Progenitor cell of endocrine pancreas (in vitro differentiated cells): Measurements from ENCODE around the gene TCF7. TPM values are rescaled to one million over a fixed set of nuclear protein-coding genes. Genes with fewer than 3 reads are reported as not detected.

ENCODE experiments used
- DNase-seq: peaks from one replicate; pipeline ENCODE4 v3.0.0; 2021; ENCODE audit warnings: low spot score; ENCODE audit not compliant: unreplicated experiment
- H3K27ac Mint-ChIP-seq: 2 replicates; pipeline ENCODE4 v1.8.0; 2021; ENCODE audit warnings: mild to moderate bottlenecking, moderate library complexity, mixed read lengths
- H3K27me3 Mint-ChIP-seq: 2 replicates; pipeline ENCODE4 v1.8.0; 2021; ENCODE audit warnings: mixed read lengths
- H3K36me3 Mint-ChIP-seq: 2 replicates; pipeline ENCODE4 v1.8.0; 2022; ENCODE audit warnings: mixed read lengths; ENCODE audit not compliant: insufficient read depth
- H3K4me1 Mint-ChIP-seq: 2 replicates; pipeline ENCODE4 v1.8.0; 2021; ENCODE audit warnings: low read depth, mixed read lengths
- H3K4me3 Mint-ChIP-seq: 2 replicates; pipeline ENCODE4 v1.8.0; 2021; ENCODE audit warnings: low read depth, mild to moderate bottlenecking, moderate library complexity, mixed read lengths
- H3K9me3 Mint-ChIP-seq: 2 replicates; pipeline ENCODE4 v1.8.0; 2021; ENCODE audit warnings: low read depth, mixed read lengths
- CTCF ChIP-seq: fragments of 200-600 bp; sonication (generic); IDR thresholded peaks from one replicate; pipeline ENCODE4 v1.5.0; 2021; ENCODE audit warnings: antibody characterized with exemption, mild to moderate bottlenecking; ENCODE audit not compliant: unreplicated experiment
- total RNA-seq: library from RNA; stranded (reverse); gene quantifications from 2 replicates; pipeline ENCODE4 v1.2.1, GENCODE V29; 2021

TCF7 gene
- total RNA-seq, 1 donor from 2014 or later, result 14.4 TPM

DNA sequence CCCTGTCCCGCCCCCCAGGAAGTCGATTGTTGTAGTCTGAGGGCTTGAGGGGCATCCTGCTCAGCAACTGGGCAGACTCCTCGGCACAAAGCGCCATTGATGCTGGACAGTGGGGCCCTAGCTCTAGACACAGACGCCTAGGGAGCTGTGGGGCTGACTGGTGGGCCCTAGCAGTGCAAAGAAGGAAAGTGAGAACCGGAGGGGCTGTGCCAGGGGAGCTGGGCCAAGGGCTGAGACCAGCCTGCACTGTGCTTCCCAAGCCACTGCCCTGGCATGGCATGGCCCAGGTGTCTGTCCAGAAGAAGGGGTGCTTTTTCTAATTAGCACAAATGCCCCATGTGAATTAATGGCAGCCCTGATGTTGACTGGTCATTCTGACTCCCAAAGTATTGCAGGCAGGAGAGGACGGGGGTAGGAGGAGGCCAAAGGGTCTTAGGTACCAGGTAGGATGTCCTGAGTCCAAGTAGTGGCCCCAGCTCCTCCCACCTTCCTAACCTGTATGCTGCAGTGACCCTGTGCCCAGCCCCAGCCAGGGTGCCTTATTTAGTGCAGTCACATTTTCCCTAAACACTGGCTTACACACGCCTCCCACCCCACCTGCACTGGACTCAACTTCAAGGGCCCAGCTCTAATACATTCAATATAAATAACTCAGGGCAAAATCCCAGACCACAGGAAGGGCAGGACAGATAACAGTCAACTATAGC lies 15.9 kb downstream of the TCF7 start:
- no peaks in the 10 kb centered on the region for H3K9me3 Mint-ChIP-seq
- H3K4me1 Mint-ChIP-seq, result no peaks in the 10 kb centered on the region
- no peak for DNase-seq
- H3K27ac Mint-ChIP-seq, result peak overlapping the region; percentile 71
- H3K27me3 Mint-ChIP-seq, result no peaks in the 10 kb centered on the region
- H3K4me3 Mint-ChIP-seq, result no peak overlapping the region
- no peak for TF ChIP-seq CTCF
- peaks cover 2% of the 10 kb centered on the region for H3K36me3 Mint-ChIP-seq

GRCh38 chr5:134131165-134131564 lies 16.7 kb downstream of the TCF7 start:
- Mint-ChIP-seq H3K36me3 (peaks cover 8% of the 10 kb centered on the region), H3K27ac (no peak overlapping the region), H3K4me1 (no peaks in the 10 kb centered on the region), H3K27me3 (no peaks in the 10 kb centered on the region), H3K4me3 (no peak overlapping the region), H3K9me3 (no peaks in the 10 kb centered on the region)
- DNase-seq, result no peak
- no peak for TF ChIP-seq CTCF

GRCh38 chr5:134131578-134132350 lies 17.3 kb downstream of the TCF7 start:
- no peak for TF ChIP-seq CTCF
- no peak overlapping the region for H3K27ac Mint-ChIP-seq

DNA sequence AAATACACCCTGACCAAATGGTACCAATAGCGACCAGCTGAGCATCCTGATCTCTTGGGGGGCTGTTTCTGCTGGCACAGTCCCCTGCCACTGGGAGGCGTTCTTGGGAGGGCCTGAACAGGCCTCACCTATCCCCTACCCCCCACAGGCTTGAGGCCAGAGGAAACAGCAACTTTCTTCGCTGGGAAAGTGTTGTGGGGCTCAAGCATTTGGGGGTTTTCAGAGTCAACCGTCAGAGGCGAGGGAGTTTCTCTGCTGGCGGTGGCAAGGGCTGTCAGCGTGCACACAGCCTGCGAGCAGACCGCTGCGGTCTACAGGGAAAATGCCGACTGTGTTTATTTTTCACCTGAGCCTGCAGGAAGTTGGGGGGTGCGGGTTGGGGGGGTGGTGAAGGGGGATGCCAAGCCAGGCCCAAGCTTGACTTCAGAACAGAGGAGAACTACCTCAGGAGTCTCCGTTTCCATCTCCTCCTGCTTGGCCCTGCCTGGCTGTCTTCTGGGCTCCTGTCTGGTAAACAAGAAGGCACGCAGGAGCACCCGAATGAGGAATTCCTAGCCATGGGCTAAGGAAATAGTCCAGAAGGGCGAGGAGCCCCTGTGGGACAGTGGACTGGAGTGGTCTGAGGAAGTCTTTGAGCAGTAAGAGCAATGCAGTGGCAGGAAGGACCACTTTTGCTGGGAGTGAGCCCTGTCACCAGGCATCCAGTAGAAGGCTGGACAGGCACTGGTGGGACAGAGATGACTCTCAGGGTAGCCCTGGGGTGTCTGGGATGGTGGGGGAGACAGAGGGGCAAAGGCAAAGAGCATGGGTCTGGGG lies 18.1 kb downstream of the TCF7 start:
- H3K27me3 Mint-ChIP-seq, result no peaks in the 10 kb centered on the region
- no peak for DNase-seq
- H3K36me3 Mint-ChIP-seq, result peaks cover 8% of the 10 kb centered on the region
- no peak for TF ChIP-seq CTCF
- no peak overlapping the region for H3K4me3 Mint-ChIP-seq
- no peaks in the 10 kb centered on the region for H3K9me3 Mint-ChIP-seq
- no peak overlapping the region for H3K27ac Mint-ChIP-seq
- H3K4me1 Mint-ChIP-seq, result no peaks in the 10 kb centered on the region

More at GRCh38 chr5:134131578-134132350, 17.3 kb downstream of the TCF7 start:
- Mint-ChIP-seq H3K36me3 (peaks cover 8% of the 10 kb centered on the region), H3K4me3 (no peak overlapping the region), H3K27me3 (no peaks in the 10 kb centered on the region), H3K9me3 (no peaks in the 10 kb centered on the region), H3K4me1 (no peaks in the 10 kb centered on the region)
- no peak for DNase-seq
